NCI-H2227 (cell line): ENCODE results near the gene ACVR1.
"Not testable (repeated sequence)": the region's sequence is repeated elsewhere in the genome, so short reads cannot be mapped to it uniquely, and the experiment has no call there.

Experiments used
- DNase-seq: peaks from one replicate; lab custom pipeline; 2025; ENCODE audit not compliant: unreplicated experiment; lab: John Stamatoyannopoulos, UW

The ACVR1 gene

DNA sequence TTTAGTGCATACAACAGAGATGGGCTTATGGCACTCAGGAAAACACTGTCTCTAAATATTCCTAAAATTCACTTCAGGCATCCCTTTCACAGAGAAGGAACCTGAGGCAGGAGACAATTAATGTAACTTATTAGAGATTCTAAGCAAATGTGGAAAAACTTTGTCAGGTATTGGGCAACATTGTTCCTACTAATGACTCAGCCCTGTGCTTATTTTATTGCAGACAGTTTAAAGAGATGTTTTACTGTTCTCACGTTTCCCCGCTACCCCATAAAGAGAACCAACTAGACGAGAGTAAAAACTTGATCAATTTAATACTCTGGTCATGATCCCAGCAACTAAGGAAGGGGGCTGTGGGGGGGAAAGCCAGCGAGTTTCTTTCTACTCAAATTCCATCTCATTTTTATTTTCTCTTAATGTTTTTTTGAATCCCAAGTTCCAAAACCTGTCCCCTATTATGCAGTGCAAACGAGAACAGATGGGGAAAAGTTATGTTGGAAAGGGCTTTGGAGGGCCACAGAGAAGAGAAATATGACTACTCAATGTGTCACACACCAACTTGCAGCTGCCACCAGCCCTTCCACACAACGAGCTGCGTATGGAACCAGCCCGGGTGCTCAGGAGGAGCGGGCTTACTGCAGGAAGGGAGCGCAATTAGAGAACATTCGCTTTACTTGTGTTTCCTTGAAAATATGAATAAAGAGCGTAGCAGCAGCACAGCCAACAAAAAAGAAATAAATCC lies 18.7 kb upstream of the ACVR1 start:
- DNase-seq = no peak

GRCh38 chr2:157893611-157894010 lies 17.5 kb upstream of the ACVR1 start:
- no peak for DNase-seq

DNA sequence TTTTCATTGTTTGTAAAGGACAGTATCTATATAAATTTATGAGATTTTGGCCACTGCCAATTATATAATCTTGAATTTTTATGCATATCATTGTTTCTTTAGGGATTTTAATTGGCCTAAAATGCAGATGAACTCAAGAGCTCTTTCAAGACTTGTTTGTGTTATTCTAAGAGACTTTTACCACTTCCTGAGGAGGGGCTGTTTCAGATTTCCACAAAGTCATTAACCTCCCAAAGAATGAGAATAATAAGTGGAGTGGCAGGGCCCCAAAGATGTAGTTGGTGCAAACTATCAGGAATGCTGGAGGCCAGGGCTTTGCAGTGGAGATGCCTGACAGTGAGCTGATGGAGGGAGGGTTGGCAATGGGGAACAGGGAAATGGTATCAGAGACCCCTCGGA lies 15.5 kb upstream of the ACVR1 start:
- no peak for DNase-seq

DNA sequence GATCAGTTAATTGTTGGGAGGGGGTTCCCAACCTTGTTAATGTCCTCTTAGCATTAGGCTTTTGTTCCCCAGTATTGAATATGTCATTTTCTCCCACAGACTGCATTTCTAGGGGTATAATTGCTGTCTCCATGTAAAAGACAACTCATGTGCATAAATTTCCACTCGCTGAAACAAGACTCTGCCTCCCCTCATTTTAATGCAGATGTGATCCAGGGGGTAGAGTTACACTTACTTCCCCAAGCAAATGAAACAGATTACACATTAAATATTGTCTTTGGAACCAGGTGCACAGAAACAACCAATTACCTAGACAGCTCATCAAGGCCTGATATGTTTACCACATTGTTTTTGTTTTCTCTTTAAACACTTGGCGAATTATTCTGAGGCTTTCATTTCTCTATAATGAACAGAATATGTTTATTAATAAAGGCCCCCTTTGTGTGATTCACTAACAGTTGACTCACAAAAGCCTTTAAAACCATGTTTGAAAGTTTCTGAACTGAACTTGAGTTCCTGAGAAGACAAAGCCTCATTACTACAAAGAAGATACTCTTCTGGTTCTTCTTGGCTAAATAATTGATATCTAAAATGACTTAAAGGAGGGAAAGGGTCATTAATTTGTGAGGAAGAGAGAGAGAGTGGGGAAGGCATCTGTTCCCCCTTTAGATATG lies 15.0 kb upstream of the ACVR1 start:
- no peak for DNase-seq

GRCh38 chr2:157887946-157888345 lies 11.8 kb upstream of the ACVR1 start:
- no peak for DNase-seq

- DNase-seq = not testable (repeated sequence)
Observed at GRCh38 chr2:157884533-157884932, 8.4 kb upstream of the ACVR1 start.

DNA sequence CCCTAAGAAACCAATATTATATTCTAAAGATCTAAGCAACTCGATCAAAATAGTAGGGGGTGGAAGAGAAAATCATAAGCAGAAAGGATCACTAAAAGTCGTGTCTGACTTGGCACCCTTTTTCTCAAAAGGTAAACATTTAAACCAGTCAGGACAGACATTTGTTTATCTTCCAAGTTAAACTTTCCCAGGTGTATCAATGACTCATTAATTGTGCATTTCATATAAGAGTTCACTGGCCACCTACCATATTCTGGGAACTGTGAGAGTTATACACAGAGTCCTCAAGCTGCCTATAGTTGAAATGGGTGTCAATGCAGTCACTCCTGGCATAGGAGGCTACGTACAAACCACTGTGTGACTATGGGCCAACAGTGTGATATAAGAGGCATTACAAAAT lies 4.8 kb upstream of the ACVR1 start:
- DNase-seq = no peak

GRCh38 chr2:157877761-157878400 lies 1.8 kb upstream of the ACVR1 start:
- DNase-seq = no peak

- no peak for DNase-seq
Observed at GRCh38 chr2:157876786-157877138, 632 bp upstream of the ACVR1 start.

GRCh38 chr2:157875641-157876065 lies 477 bp downstream of the ACVR1 start:
- DNase-seq = peak; percentile 82

GRCh38 chr2:157874997-157875640 lies 1.0 kb downstream of the ACVR1 start:
- peak; percentile 62 for DNase-seq

DNA sequence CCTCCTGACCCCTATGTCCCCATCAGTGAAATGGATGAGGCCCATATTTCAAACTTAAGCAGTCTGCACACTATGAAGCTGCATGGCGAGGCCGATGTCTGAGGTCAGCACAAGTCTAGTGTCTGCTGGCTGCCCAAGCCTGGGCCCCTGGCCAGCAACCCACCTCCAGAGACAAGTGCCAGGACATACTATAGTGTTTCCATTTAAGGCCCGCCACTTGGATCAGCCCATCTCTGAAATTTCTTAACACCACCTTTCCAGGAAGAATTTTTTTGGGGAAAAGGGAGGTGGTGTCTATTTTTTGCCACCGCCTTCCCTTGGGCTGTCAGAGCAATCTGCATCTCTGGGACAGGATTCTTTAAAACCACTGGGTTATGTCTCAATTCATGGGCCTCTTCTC lies 1.8 kb downstream of the ACVR1 start:
- DNase-seq = no peak

- no peak for DNase-seq
Observed at GRCh38 chr2:157872791-157873190, 3.3 kb downstream of the ACVR1 start.

DNA sequence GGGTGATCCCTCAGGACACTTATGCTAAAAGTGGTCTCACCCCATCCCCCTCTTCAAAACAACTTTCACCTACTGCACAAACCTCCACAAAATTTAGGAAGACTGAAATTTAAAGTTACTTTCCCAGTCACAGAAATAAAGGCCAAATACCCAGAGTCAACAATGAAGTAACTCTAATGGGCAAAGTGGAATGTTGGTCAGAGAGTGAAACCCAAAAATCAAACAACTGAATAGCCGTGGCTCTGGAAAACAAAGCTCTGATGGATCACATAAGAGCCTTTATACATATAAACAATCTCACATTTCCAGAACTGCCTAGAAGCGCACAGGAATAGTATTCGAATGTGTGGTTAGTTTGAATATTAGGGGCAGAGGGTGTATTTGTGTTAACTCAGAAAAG lies 4.7 kb downstream of the ACVR1 start:
- no peak for DNase-seq

DNA sequence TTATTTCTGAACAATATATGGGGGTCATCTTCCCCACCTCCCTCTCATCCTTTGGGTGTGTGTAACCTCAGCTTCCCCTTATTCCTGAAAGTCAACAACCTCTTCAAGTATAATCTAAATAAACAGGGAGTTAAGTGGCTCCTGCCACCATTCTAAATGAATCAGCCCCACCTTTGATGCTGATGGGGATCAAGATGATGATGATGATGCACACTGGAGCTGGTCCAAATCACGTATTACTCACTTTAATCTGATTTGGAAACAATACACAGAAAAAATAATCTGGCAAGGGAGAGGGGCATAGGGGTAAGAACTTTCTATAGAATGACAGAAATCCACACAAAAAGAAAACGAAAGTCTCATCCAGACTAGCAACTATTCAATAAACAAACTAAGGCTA lies 7.1 kb downstream of the ACVR1 start:
- no peak for DNase-seq

DNA sequence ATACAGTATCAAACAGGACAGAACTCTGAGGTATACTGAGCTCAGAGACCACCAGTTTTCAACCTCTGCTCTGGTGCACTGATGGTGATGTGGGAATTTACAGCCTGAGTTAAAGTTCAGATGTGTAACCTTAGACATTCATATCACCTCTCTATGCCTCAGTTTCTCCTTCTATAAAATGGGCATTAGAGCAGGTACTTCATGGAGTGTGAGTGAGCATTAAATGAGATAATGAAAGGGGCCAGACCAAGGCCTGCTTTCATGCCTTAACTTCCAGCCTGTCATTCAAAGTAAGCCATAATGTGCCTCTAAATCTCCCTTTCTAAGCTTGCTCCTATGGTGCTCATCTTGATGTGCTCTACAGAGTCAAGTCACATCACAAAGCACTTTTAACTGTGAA lies 8.4 kb downstream of the ACVR1 start:
- no peak for DNase-seq

- DNase-seq = no peak
Observed at GRCh38 chr2:157866666-157867642, 9.2 kb downstream of the ACVR1 start.

DNA sequence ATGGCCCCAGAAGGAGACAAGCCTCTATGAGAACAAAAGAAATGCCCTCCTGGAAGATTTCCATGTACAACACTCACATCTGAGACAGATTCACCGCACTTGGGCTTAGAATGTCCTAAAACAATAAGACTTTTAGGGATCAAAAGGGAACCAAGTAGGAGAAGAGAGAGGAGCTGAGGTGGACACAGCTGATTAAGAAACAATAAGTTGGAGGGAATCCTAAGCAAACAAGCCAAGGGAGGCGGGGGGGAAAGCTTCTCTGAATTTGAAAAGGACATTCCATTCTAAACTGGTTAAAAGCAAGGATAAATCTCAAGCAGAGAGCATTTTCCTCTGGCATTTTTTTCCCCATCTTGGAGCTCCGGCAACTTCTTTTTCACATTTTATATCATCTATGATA lies 9.9 kb downstream of the ACVR1 start:
- DNase-seq = no peak

DNA sequence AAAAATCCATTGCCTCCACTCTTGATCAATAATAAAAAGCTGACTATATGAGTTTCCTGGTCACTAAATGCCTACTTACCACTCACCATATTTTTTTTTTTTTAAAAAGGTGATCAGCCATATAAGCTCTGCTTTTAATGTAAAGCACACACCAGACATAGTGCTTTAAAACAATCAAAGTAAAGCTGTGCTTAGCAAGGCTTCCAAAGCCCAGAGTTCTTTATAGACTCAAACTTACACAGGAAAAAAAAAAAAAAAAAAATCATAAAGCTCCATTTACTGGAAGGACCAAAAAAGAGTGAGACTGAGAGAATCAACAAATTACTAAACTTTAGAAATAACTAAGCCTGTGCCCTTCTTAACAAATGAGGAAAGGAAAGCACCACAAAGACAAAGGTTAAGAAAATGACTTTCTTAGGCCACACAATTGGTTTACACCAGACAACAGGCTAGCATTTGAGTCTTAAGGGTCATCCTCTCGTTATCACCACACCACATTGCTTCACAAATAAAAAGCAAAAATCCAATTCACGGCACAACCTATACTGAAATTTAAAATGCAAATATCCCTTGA lies 11.2 kb downstream of the ACVR1 start:
- DNase-seq = no peak

DNA sequence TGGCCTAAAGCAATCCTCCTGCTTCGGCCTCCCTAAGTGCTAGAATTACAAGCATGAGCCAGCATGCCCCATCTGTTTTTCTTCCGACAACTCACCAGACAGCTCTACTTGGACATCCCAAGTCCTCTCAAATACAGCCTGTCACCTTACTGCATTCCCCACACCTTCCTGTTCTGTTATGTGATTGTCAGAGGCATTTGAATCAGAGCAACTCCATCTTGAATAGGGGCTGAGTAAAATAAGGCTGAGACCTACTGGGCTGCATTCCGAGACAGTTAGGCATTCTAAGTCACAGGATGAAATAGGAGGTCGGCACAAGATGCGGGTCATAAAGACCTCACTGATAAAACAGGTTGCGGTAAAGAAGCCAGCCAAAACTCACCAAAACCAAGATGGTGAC lies 17.3 kb downstream of the ACVR1 start:
- no peak for DNase-seq
